Liver (tissue), 9 donors: ENCODE results near the gene SLC44A3. TPM values are rescaled to one million over a fixed set of nuclear protein-coding genes. Genes with fewer than 3 reads are reported as not detected.

Experiments used
- DNase-seq: peaks from one replicate; pipeline ENCODE4 v3.0.0-alpha.2; 2017; ENCODE audit warnings: low spot score
- H3K27ac ChIP-seq, 2 donors: one replicate each; pipeline ENCODE4 v1.7.0; 2013; ENCODE audit warnings: inconsistent platforms in 2 of 2, low read length in 2 of 2, control low read depth in 1 of 2, low read depth in 1 of 2, mild to moderate bottlenecking in 1 of 2
- H3K27me3 ChIP-seq, 4 donors: one replicate each; pipeline versions ENCODE4 v1.6.1 to v1.7.0; 2013; ENCODE audit warnings: low read length in 3 of 4, inconsistent platforms in 1 of 4, mild to moderate bottlenecking in 1 of 4, moderate library complexity in 1 of 4; ENCODE audit not compliant: control insufficient read depth in 4 of 4, insufficient read depth in 4 of 4
- H3K36me3 ChIP-seq, 4 donors: one replicate each; pipeline versions ENCODE4 v1.6.1 to v1.7.0; 2013; ENCODE audit warnings: low read length in 3 of 4, mild to moderate bottlenecking in 3 of 4, low read depth in 1 of 4, moderate library complexity in 1 of 4; ENCODE audit not compliant: control insufficient read depth in 4 of 4, insufficient read depth in 3 of 4
- H3K4me1 ChIP-seq, 4 donors: one replicate each; pipeline versions ENCODE4 v1.6.1 to v1.7.0; 2013; ENCODE audit warnings: low read length in 3 of 4, mild to moderate bottlenecking in 3 of 4, moderate library complexity in 1 of 4; ENCODE audit not compliant: control insufficient read depth in 4 of 4, insufficient read depth in 4 of 4
- H3K4me3 ChIP-seq, 3 donors: one replicate each; pipeline versions ENCODE4 v1.6.1 to v1.7.0; 2013; ENCODE audit warnings: low read length in 3 of 3, control low read depth in 1 of 3, low read depth in 1 of 3, mild to moderate bottlenecking in 1 of 3
- H3K9ac ChIP-seq, 2 donors: one replicate each; pipeline ENCODE4 v1.7.0; 2013; ENCODE audit warnings: low read length in 2 of 2, mild to moderate bottlenecking in 2 of 2, moderate library complexity in 2 of 2, control low read depth in 1 of 2, low read depth in 1 of 2
- H3K9me3 ChIP-seq, 4 donors: one replicate each; pipeline versions ENCODE4 v1.6.1 to v1.7.0; 2013; ENCODE audit warnings: low read length in 3 of 4; ENCODE audit not compliant: control insufficient read depth in 4 of 4
- FOXA1 ChIP-seq: IDR thresholded peaks from 2 replicates; pipeline ENCODE4 v1.6.1; 2016; ENCODE audit warnings: antibody characterized with exemption
- FOXA2 ChIP-seq: IDR thresholded peaks from 2 replicates; pipeline ENCODE4 v1.6.1; 2016; ENCODE audit warnings: antibody characterized with exemption
- GABPA ChIP-seq, 2 donors: IDR thresholded peaks in 1 of 2; conservative IDR thresholded peaks in 1 of 2; 2 replicates each; pipeline ENCODE4 v1.6.1; 2016; ENCODE audit warnings: antibody characterized with exemption in 2 of 2, mild to moderate bottlenecking in 1 of 2, moderate library complexity in 1 of 2
- HNF4A ChIP-seq, 2 donors: conservative IDR thresholded peaks; 2 replicates each; pipeline ENCODE4 v1.6.1; 2016; ENCODE audit warnings: antibody characterized with exemption in 2 of 2, mild to moderate bottlenecking in 2 of 2
- HNF4G ChIP-seq: IDR thresholded peaks from 2 replicates; pipeline ENCODE4 v1.6.1; 2016; ENCODE audit warnings: antibody characterized with exemption
- JUND ChIP-seq, 2 donors: IDR thresholded peaks; 2 replicates each; pipeline ENCODE4 v1.6.1; 2016; ENCODE audit warnings: antibody characterized with exemption in 2 of 2
- NR2F2 ChIP-seq: IDR thresholded peaks from 2 replicates; pipeline ENCODE4 v1.6.1; 2016; ENCODE audit warnings: antibody characterized with exemption
- RAD21 ChIP-seq, 2 donors: IDR thresholded peaks; 2 replicates each; pipeline ENCODE4 v1.6.1; 2016; ENCODE audit warnings: antibody characterized with exemption in 2 of 2, mild to moderate bottlenecking in 2 of 2
- RXRA ChIP-seq, 2 donors: IDR thresholded peaks; 2 replicates each; pipeline ENCODE4 v1.6.1; 2017 to 2018; ENCODE audit warnings: antibody characterized with exemption in 2 of 2, mild to moderate bottlenecking in 1 of 2
- SP1 ChIP-seq: IDR thresholded peaks from 2 replicates; pipeline ENCODE4 v1.6.1; 2018; ENCODE audit warnings: antibody characterized with exemption, mild to moderate bottlenecking
- WGBS: extraction: QIAGEN DNeasy Blood & Tissue Kit; methylation state at CpG from one replicate; pipeline ENCODE4 v1.1.7; 2013; 5-methylcytosine and 5-hydroxymethylcytosine counted together
- polyA plus RNA-seq, 2 donors: library from polyadenylated mRNA; stranded (reverse) in 1 of 2; unstranded in 1 of 2; fragments of 200-250 nt in 1 of 2; fragments of >200 nt in 1 of 2; fragmentation: Nextera tagmentation in 1 of 2; extraction: Ambion mirVana in 1 of 2; gene quantifications; one replicate each; pipeline versions ENCODE4 v1.2.1 to v1.2.3, GENCODE V29; 2013 to 2015
- total RNA-seq, 2 donors: library from RNA; depleted of rRNA; stranded (reverse); fragments of >200 nt; gene quantifications; one replicate each; pipeline ENCODE4 v1.2.3, GENCODE V29; 2014
- TF ChIP-seq, protein P1 (sequence below): IDR thresholded peaks from 2 replicates; pipeline ENCODE4 v1.6.1; 2016; ENCODE audit warnings: antibody characterized with exemption
- TF ChIP-seq, protein P2 (sequence below): IDR thresholded peaks from 2 replicates; pipeline ENCODE4 v1.6.1; 2016; ENCODE audit warnings: antibody characterized with exemption
- TF ChIP-seq, protein P3 (sequence below): fragments of 150-350 bp; IDR thresholded peaks from 2 replicates; pipeline ENCODE4 v1.5.1; 2017; ENCODE audit warnings: improper control_type of control experiment, low read depth, low read length; ENCODE audit not compliant: missing input control
- TF ChIP-seq, protein P4 (sequence below): IDR thresholded peaks from 2 replicates; pipeline ENCODE4 v1.6.1; 2016; ENCODE audit warnings: antibody characterized with exemption
- TF ChIP-seq, protein P5 (sequence below): IDR thresholded peaks from 2 replicates; pipeline ENCODE4 v1.6.1; 2016; ENCODE audit warnings: antibody characterized with exemption, mild to moderate bottlenecking
- donor health status: healthy.
- donor health status: healthy.
- donor health status: healthy.
- donor health status: healthy.
- donor health status: healthy.

Gene SLC44A3
- total and polyA plus RNA-seq, 4 donors, result 2.4 to 2.8 (median 2.7) TPM

DNA sequence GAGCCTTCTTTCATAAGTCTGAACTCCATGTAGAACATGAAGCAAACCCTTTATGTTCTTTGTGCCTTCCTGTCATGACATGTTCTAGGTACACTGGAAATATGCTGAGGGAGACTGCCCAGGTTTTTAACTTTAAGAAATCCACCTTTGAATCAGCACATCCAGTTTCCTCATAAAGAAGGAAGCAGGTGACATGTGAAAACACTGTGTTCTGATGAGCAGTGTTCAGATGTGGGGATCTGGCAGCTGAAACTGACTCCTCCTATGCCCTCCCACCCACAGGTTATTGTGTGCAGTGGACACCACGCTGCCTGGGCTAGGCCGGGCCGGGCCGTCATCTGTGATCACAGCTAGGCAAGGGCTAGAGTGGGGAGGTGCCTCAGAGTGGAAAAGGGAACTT, 55.6 kb downstream of the SLC44A3 start:
- TF ChIP-seq JUND (IDR thresholded peaks at IDR 0.05) (no peak), HNF4A (conservative IDR thresholded peaks at IDR 0.05) (no peak), FOXA2 (no peak), RXRA (IDR thresholded peaks at IDR 0.05) (no peak)
- TF ChIP-seq, protein P1, sequence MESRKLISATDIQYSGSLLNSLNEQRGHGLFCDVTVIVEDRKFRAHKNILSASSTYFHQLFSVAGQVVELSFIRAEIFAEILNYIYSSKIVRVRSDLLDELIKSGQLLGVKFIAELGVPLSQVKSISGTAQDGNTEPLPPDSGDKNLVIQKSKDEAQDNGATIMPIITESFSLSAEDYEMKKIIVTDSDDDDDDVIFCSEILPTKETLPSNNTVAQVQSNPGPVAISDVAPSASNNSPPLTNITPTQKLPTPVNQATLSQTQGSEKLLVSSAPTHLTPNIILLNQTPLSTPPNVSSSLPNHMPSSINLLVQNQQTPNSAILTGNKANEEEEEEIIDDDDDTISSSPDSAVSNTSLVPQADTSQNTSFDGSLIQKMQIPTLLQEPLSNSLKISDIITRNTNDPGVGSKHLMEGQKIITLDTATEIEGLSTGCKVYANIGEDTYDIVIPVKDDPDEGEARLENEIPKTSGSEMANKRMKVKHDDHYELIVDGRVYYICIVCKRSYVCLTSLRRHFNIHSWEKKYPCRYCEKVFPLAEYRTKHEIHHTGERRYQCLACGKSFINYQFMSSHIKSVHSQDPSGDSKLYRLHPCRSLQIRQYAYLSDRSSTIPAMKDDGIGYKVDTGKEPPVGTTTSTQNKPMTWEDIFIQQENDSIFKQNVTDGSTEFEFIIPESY, result no peak
- TF ChIP-seq, protein P2, sequence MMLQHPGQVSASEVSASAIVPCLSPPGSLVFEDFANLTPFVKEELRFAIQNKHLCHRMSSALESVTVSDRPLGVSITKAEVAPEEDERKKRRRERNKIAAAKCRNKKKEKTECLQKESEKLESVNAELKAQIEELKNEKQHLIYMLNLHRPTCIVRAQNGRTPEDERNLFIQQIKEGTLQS, result no peak

DNA sequence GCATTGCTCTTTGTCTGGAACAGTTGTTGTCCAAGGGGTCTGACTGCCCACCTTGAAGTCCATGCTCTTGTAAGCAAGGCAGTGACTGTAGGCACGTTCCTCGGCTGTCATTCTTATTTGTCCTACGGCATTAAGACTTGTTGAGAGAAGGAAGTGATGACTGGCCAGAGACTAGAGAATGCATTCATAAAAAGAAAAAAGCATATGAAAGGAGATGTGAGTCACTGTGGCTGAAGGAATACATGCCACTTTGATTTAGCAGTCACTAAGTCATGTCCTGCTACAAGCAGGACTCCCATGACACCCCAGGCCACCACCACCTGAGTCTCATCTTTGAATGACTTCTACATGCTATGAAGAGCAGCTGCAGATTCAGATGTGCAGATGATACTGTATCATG, 56.2 kb downstream of the SLC44A3 start:
- WGBS, result 88% methylated on average over 3 of the region's 3 CpGs
- Histone ChIP-seq H3K9ac (no peak overlapping the region), H3K9me3 (no peaks in the 10 kb centered on the region), H3K27me3 (no peaks in the 10 kb centered on the region), H3K36me3 (peaks cover 0 to 2% (median 0%) of the 10 kb centered on the region in 4 donors), H3K4me1 (no peaks in the 10 kb centered on the region), H3K4me3 (no peak overlapping the region), H3K27ac (no peak overlapping the region)
- TF ChIP-seq, protein P3, sequence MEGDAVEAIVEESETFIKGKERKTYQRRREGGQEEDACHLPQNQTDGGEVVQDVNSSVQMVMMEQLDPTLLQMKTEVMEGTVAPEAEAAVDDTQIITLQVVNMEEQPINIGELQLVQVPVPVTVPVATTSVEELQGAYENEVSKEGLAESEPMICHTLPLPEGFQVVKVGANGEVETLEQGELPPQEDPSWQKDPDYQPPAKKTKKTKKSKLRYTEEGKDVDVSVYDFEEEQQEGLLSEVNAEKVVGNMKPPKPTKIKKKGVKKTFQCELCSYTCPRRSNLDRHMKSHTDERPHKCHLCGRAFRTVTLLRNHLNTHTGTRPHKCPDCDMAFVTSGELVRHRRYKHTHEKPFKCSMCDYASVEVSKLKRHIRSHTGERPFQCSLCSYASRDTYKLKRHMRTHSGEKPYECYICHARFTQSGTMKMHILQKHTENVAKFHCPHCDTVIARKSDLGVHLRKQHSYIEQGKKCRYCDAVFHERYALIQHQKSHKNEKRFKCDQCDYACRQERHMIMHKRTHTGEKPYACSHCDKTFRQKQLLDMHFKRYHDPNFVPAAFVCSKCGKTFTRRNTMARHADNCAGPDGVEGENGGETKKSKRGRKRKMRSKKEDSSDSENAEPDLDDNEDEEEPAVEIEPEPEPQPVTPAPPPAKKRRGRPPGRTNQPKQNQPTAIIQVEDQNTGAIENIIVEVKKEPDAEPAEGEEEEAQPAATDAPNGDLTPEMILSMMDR, result no peak
- no peak for TF ChIP-seq HNF4G
- TF ChIP-seq, protein P1, result no peak
- TF ChIP-seq, protein P4, sequence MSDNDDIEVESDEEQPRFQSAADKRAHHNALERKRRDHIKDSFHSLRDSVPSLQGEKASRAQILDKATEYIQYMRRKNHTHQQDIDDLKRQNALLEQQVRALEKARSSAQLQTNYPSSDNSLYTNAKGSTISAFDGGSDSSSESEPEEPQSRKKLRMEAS, result no peak
- TF ChIP-seq JUND (IDR thresholded peaks at IDR 0.05), result no peak
- no peak for TF ChIP-seq FOXA1
- TF ChIP-seq NR2F2, result no peak
- TF ChIP-seq, protein P5, sequence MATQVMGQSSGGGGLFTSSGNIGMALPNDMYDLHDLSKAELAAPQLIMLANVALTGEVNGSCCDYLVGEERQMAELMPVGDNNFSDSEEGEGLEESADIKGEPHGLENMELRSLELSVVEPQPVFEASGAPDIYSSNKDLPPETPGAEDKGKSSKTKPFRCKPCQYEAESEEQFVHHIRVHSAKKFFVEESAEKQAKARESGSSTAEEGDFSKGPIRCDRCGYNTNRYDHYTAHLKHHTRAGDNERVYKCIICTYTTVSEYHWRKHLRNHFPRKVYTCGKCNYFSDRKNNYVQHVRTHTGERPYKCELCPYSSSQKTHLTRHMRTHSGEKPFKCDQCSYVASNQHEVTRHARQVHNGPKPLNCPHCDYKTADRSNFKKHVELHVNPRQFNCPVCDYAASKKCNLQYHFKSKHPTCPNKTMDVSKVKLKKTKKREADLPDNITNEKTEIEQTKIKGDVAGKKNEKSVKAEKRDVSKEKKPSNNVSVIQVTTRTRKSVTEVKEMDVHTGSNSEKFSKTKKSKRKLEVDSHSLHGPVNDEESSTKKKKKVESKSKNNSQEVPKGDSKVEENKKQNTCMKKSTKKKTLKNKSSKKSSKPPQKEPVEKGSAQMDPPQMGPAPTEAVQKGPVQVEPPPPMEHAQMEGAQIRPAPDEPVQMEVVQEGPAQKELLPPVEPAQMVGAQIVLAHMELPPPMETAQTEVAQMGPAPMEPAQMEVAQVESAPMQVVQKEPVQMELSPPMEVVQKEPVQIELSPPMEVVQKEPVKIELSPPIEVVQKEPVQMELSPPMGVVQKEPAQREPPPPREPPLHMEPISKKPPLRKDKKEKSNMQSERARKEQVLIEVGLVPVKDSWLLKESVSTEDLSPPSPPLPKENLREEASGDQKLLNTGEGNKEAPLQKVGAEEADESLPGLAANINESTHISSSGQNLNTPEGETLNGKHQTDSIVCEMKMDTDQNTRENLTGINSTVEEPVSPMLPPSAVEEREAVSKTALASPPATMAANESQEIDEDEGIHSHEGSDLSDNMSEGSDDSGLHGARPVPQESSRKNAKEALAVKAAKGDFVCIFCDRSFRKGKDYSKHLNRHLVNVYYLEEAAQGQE, result no peak
- TF ChIP-seq HNF4A (conservative IDR thresholded peaks at IDR 0.05), result no peak
- TF ChIP-seq RXRA (IDR thresholded peaks at IDR 0.05), result no peak
- TF ChIP-seq SP1, result no peak
- TF ChIP-seq GABPA (IDR thresholded peaks at IDR 0.05 in 1 of 2, conservative IDR thresholded peaks at IDR 0.05 in 1 of 2), result no peak
- no peak for TF ChIP-seq RAD21 (IDR thresholded peaks at IDR 0.05)
- DNase-seq, result no peak

More for the DNA sequence above, 55.6 kb downstream of the SLC44A3 start:
- no peaks in the 10 kb centered on the region for H3K27me3 ChIP-seq
- no peak overlapping the region for H3K4me3 ChIP-seq
- H3K4me1 ChIP-seq, result no peaks in the 10 kb centered on the region
- no peak for DNase-seq
- no peak overlapping the region for H3K9ac ChIP-seq
- no peaks in the 10 kb centered on the region for H3K9me3 ChIP-seq
- peaks cover 0 to 2% (median 0%) of the 10 kb centered on the region in 4 donors for H3K36me3 ChIP-seq
- H3K27ac ChIP-seq, result no peak overlapping the region
- WGBS, result 88% methylated on average over 4 of the region's 4 CpGs
